ENCODE data around the gene ADAP2.

DNA sequence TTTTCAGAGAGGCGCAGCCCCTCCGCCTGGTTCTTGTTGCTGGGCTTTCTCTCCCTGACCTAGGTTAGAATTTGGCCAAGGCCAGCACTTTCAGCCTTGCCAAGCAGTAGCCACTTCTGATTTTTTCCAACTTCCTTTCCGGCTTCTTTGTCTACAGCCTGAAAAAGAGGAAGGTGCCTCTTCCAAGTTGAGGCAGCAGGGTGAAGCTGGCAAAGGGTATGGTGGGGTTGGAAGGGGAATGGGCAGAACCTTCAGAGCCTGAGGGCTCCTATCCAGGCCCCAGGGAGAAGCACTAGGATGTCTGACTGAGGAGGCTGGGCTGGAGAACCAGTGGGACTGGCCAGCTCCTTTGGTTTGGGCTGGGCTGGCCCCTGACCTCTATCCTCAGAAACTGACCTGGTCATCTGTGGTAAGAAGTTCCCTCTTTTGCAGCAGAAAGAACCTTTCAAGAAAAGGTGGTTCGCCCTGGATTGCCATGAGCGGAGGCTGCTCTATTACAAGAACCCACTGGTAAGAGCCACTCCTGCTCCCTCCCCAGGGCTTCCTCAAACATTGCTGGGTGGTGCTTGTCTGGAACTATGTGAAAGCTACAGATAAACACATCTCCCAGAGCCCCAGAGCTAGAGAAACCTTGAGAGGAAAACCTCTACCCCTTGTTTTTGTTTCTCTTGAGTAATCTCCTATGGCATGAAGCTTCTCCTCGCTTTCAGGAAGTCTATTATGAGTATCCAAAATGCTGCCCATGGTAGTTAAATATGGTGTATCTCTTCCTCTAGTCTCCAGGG lies 32.5 kb downstream of the ADAP2 start:
- TF ChIP-seq CTCF (IDR thresholded peaks at IDR 0.05; ENCODE audit: low read length): no peak
- no peak for TF ChIP-seq EZH2phosphoT487 (IDR thresholded peaks at IDR 0.05; ENCODE audit: low read length)

Data from MM.1S (cell line).